Measurements from ENCODE around the gene TSNAX. TPM values are rescaled to one million over a fixed set of nuclear protein-coding genes. Genes with fewer than 3 reads are reported as not detected.

The TSNAX gene
- total and polyA plus RNA-seq, 5 donors = 16.6 to 39.9 (median 33.6) TPM

DNA sequence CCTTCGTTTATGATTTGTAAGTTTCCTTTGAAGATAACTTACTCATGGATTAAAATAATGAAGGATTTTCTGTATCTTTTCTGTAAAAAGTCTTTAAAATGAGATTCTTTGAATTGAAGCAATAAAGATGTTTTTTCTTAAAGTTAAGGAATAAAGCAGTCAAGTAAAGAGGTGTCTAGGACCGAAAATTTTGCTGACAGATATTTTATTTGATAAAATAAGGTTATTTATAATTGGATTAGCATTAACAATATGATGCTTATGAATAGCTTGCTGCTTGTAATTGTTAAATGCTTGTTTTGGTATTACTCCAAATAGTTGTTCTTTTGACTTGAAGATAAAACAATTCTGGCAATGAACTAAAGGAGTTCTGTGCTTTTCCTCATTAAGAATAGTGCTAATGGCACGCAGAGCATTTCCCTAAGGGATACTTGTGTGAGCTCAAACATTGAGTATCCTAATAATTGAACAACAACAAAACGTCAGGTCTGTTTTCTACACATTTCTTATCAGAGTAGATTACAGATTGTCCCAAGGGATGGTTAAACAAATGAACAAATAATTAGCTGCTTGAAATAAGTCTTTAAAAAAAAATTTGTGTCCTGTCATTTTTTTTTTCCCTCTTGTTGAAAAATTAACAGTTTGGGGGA, 16.6 kb downstream of the TSNAX start:
- Histone ChIP-seq H3K27me3 (ENCODE audit: control insufficient read depth, insufficient read depth) (no peaks in the 10 kb centered on the region), H3K4me1 (ENCODE audit: control insufficient read depth, insufficient read depth, low read length) (peaks cover 4% of the 10 kb centered on the region), H3K27ac (ENCODE audit: low read length) (no peak overlapping the region), H3K9me3 (ENCODE audit: control insufficient read depth, low read length) (no peaks in the 10 kb centered on the region), H3K4me3 (ENCODE audit: low read length) (no peak overlapping the region)
- DNase-seq (no peak), ATAC-seq (peak; percentile 73 to 82)
- intact Hi-C loops (cut with DNase I) = no loop called here
- WGBS = 36% methylated on average over 4 of the region's 4 CpGs

GRCh38 chr1:231546693-231547092, 18.2 kb downstream of the TSNAX start:
- H3K4me1 ChIP-seq (ENCODE audit: control insufficient read depth, insufficient read depth, low read length) = peaks cover 7% of the 10 kb centered on the region
- no peaks in the 10 kb centered on the region for H3K9me3 ChIP-seq (ENCODE audit: control insufficient read depth, low read length)
- H3K4me3 ChIP-seq (ENCODE audit: low read length) = no peak overlapping the region
- 94% methylated on average over 4 of the region's 4 CpGs for WGBS
- ATAC-seq (no peak), DNase-seq (no peak)
- no peak overlapping the region for H3K27ac ChIP-seq (ENCODE audit: low read length)
- intact Hi-C loops (cut with DNase I) = no loop called here
- no peaks in the 10 kb centered on the region for H3K27me3 ChIP-seq (ENCODE audit: control insufficient read depth, insufficient read depth)

GRCh38 chr1:231549733-231550447, 21.4 kb downstream of the TSNAX start:
- H3K4me3 ChIP-seq (ENCODE audit: low read length) = no peak overlapping the region
- no peak for ATAC-seq
- no peaks in the 10 kb centered on the region for H3K27me3 ChIP-seq (ENCODE audit: control insufficient read depth, insufficient read depth)
- no peak overlapping the region for H3K27ac ChIP-seq (ENCODE audit: low read length)
- 78% methylated on average over 4 of the region's 4 CpGs for WGBS
- DNase-seq = no peak
- no peaks in the 10 kb centered on the region for H3K9me3 ChIP-seq (ENCODE audit: control insufficient read depth, low read length)
- intact Hi-C loops (cut with DNase I) = no loop called here
- H3K4me1 ChIP-seq (ENCODE audit: control insufficient read depth, insufficient read depth, low read length) = peaks cover 7% of the 10 kb centered on the region

GRCh38 chr1:231550448-231550781, 21.9 kb downstream of the TSNAX start:
- peaks cover 7% of the 10 kb centered on the region for H3K4me1 ChIP-seq (ENCODE audit: control insufficient read depth, insufficient read depth, low read length)
- intact Hi-C loops (cut with DNase I) = no loop called here
- WGBS = 55% methylated on average over 2 of the region's 2 CpGs
- no peak overlapping the region for H3K4me3 ChIP-seq (ENCODE audit: low read length)
- no peak for ATAC-seq
- no peaks in the 10 kb centered on the region for H3K27me3 ChIP-seq (ENCODE audit: control insufficient read depth, insufficient read depth)
- H3K27ac ChIP-seq (ENCODE audit: low read length) = no peak overlapping the region
- no peaks in the 10 kb centered on the region for H3K9me3 ChIP-seq (ENCODE audit: control insufficient read depth, low read length)
- DNase-seq = no peak

GRCh38 chr1:231553320-231553719, 24.9 kb downstream of the TSNAX start:
- no peaks in the 10 kb centered on the region for H3K27me3 ChIP-seq (ENCODE audit: control insufficient read depth, insufficient read depth)
- 45% methylated on average over 2 of the region's 2 CpGs for WGBS
- no peak for ATAC-seq
- no peak for DNase-seq
- no peak overlapping the region for H3K4me3 ChIP-seq (ENCODE audit: low read length)
- no peak overlapping the region for H3K27ac ChIP-seq (ENCODE audit: low read length)
- H3K4me1 ChIP-seq (ENCODE audit: control insufficient read depth, insufficient read depth, low read length) = peaks cover 3% of the 10 kb centered on the region
- intact Hi-C loops (cut with DNase I) = no loop called here
- H3K9me3 ChIP-seq (ENCODE audit: control insufficient read depth, low read length) = no peaks in the 10 kb centered on the region

GRCh38 chr1:231554969-231555368, 26.5 kb downstream of the TSNAX start:
- H3K9me3 ChIP-seq (ENCODE audit: control insufficient read depth, low read length) = no peaks in the 10 kb centered on the region
- WGBS = 89% methylated on average over 2 of the region's 2 CpGs
- no peak for ATAC-seq
- no peaks in the 10 kb centered on the region for H3K27me3 ChIP-seq (ENCODE audit: control insufficient read depth, insufficient read depth)
- no peak overlapping the region for H3K4me3 ChIP-seq (ENCODE audit: low read length)
- peaks cover 3% of the 10 kb centered on the region for H3K4me1 ChIP-seq (ENCODE audit: control insufficient read depth, insufficient read depth, low read length)
- intact Hi-C loops (cut with DNase I) = no loop called here
- no peak overlapping the region for H3K27ac ChIP-seq (ENCODE audit: low read length)
- no peak for DNase-seq

DNA sequence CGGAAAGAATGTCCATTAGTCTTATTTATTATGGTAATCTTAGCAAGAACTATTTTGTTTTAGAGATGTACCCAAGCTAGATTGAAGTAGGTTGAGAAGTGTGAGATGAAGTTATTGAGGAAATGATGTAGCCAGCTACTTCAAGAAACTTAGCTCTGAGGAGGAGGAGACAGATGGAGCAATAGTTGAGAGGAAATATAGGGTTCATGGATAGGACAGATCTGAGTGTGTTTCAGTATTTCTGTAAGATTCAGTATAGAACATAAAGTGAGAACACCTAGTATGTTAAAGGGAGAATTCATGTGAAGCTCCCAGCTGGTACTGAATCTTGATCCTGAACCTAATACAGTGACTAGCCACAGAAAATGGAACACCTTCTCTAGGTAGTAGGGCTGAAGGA, 28.9 kb downstream of the TSNAX start:
- Histone ChIP-seq H3K27ac (ENCODE audit: low read length) (no peak overlapping the region), H3K27me3 (ENCODE audit: control insufficient read depth, insufficient read depth) (no peaks in the 10 kb centered on the region), H3K9me3 (ENCODE audit: control insufficient read depth, low read length) (no peaks in the 10 kb centered on the region), H3K4me1 (ENCODE audit: control insufficient read depth, insufficient read depth, low read length) (no peaks in the 10 kb centered on the region), H3K4me3 (ENCODE audit: low read length) (no peak overlapping the region)
- intact Hi-C loops (cut with DNase I) = no loop called here
- 97% methylated on average over 1 of the region's 1 CpG for WGBS
- DNase-seq (no peak), ATAC-seq (no peak)

DNA sequence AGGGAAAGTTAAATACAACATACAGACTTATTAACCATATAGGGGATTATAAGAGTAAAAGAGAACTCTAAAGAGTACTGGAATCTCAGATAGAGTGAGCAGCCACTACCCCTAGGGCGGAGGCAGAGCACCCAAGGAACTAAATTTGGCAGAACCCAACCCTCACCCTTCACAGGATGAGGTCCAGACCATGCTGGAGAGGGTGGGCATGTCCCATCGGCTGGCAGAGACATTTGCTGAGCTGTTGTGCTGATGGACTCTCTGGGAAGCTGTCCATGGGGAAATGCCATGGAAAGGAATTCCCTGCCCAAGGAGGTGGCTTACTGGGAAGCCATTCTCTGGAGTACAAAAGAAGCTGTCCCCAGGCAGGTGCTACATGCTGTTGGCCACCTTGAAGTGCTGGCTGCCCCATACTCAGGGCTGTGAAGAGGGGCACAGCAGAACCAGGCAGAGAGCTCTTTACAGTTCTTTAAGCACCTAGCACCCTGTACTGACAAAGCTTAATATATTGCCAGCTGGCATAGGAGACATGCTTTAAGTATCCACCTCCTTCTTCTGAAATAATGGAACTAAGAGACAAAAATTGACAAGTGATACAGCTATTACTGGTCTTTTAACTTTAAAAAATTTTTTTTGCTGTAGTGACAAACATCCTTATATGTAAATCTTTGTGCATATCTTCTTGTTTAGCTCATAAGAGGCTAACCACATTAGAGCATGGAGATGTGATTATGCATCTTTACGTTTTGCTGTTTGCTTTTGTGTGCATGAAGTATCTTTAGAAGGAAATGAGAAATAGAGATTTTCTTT, 29.6 kb downstream of the TSNAX start:
- DNase-seq (no peak), ATAC-seq (peak; percentile 39 to 68)
- intact Hi-C loops (cut with DNase I) = no loop called here
- H3K4me3 ChIP-seq (ENCODE audit: low read length) = no peak overlapping the region
- no peak overlapping the region for H3K27ac ChIP-seq (ENCODE audit: low read length)
- H3K4me1 ChIP-seq (ENCODE audit: control insufficient read depth, insufficient read depth, low read length) = no peaks in the 10 kb centered on the region
- WGBS = 76% methylated on average over 3 of the region's 3 CpGs
- no peaks in the 10 kb centered on the region for H3K27me3 ChIP-seq (ENCODE audit: control insufficient read depth, insufficient read depth)
- no peaks in the 10 kb centered on the region for H3K9me3 ChIP-seq (ENCODE audit: control insufficient read depth, low read length)

GRCh38 chr1:231558708-231559185, 30.3 kb downstream of the TSNAX start:
- DNase-seq (no peak), ATAC-seq (no peak)
- no peak overlapping the region for H3K4me3 ChIP-seq (ENCODE audit: low read length)
- no peaks in the 10 kb centered on the region for H3K27me3 ChIP-seq (ENCODE audit: control insufficient read depth, insufficient read depth)
- no peaks in the 10 kb centered on the region for H3K9me3 ChIP-seq (ENCODE audit: control insufficient read depth, low read length)
- no peaks in the 10 kb centered on the region for H3K4me1 ChIP-seq (ENCODE audit: control insufficient read depth, insufficient read depth, low read length)
- WGBS = 86% methylated on average over 2 of the region's 2 CpGs
- intact Hi-C loops (cut with DNase I) = no loop called here
- H3K27ac ChIP-seq (ENCODE audit: low read length) = no peak overlapping the region

DNA sequence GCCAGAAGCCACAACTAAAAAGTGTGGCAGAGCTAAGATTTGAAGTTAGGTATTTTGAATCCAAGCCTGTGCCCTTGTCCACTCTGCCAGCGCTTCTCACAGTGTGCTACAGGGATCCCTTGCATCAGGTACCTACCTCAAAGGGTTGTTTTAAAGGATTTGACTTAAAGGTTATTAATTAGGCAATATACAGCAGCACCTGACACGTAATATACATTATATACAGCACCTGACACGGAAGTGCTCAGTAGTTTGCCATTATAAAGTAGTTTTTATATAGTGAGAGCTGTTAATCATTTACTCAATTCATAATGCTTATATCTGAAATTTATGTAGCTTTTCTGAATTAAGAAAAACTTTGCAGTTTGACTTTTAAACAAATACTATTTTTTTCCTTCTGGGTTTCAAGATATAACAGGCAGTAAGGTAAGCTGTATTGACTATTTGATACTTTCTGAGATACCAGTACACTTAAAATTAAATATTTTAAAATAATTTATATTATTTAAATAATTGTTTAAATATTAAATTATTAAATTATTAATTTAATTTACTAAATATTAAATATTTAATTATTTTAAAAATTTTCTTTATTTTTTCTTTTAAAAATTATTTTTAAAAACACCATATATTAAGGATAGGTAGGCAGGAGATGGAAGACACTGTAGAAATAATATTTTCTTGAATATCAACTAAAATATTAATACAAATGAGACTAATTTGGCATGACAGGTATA, 33.3 kb downstream of the TSNAX start:
- H3K4me1 ChIP-seq (ENCODE audit: control insufficient read depth, insufficient read depth, low read length) = no peaks in the 10 kb centered on the region
- no peaks in the 10 kb centered on the region for H3K27me3 ChIP-seq (ENCODE audit: control insufficient read depth, insufficient read depth)
- intact Hi-C loops (cut with DNase I) = no loop called here
- no peak overlapping the region for H3K4me3 ChIP-seq (ENCODE audit: low read length)
- DNase-seq (no peak), ATAC-seq (no peak)
- 97% methylated on average over 3 of the region's 3 CpGs for WGBS
- no peaks in the 10 kb centered on the region for H3K9me3 ChIP-seq (ENCODE audit: control insufficient read depth, low read length)
- no peak overlapping the region for H3K27ac ChIP-seq (ENCODE audit: low read length)

- intact Hi-C loops (cut with DNase I) = no loop called here
- DNase-seq (no peak), ATAC-seq (no peak)
- Histone ChIP-seq H3K9me3 (ENCODE audit: control insufficient read depth, low read length) (no peaks in the 10 kb centered on the region), H3K27ac (ENCODE audit: low read length) (no peak overlapping the region), H3K4me3 (ENCODE audit: low read length) (no peak overlapping the region), H3K4me1 (ENCODE audit: control insufficient read depth, insufficient read depth, low read length) (no peaks in the 10 kb centered on the region), H3K27me3 (ENCODE audit: control insufficient read depth, insufficient read depth) (no peaks in the 10 kb centered on the region)
- whole genome bisulfite sequencing = 87% methylated on average over 2 of the region's 2 CpGs
These were observed 34.8 kb downstream of the TSNAX start for GRCh38 chr1:231563247-231563646.

Data from right cardiac atrium (tissue), 5 donors.